Gastroesophageal sphincter (tissue), 3 donors: ENCODE data around the gene LYPD5.

ENCODE experiments used
- CTCF ChIP-seq, 4 experiments: fragments of 200-600 bp in 2 of 4; fragments of 450-650 bp in 2 of 4; sonication (generic) in 1 of 4; IDR thresholded peaks; one replicate each; pipeline ENCODE4 v1.5.1; 2017 to 2019; ENCODE audit warnings: antibody characterized with exemption in 4 of 4, mild to moderate bottlenecking in 2 of 4, moderate library complexity in 2 of 4
- POLR2AphosphoS5 ChIP-seq: sonication (generic); formaldehyde crosslinking; IDR thresholded peaks from one replicate; pipeline ENCODE4 v1.6.1; 2017; ENCODE audit warnings: antibody characterized with exemption

GRCh38 chr19:43781630-43782310 is 20.5 kb downstream of the LYPD5 start:
- TF ChIP-seq POLR2AphosphoS5 (no peak), CTCF (IDR thresholded peaks at IDR 0.05) (no peak)
